HepG2 (cell line): ENCODE data around the gene PPDPF.

ENCODE experiments used
- CTCF ChIP-seq: sonication (generic); formaldehyde crosslinking; IDR thresholded peaks from 2 replicates; pipeline ENCODE4 v1.5.0; 2020; ENCODE audit warnings: mild to moderate bottlenecking, missing genetic modification reagents, moderate library complexity
- RBM39 ChIP-seq: fragments of 200-400 bp; formaldehyde crosslinking; IDR thresholded peaks from one replicate; pipeline ENCODE4 v1.6.1; 2018; ENCODE audit warnings: antibody characterized with exemption, mild to moderate bottlenecking, low read depth, low read length; ENCODE audit not compliant: poor library complexity, severe bottlenecking
- SAFB2 ChIP-seq: sonication (generic); formaldehyde crosslinking; IDR thresholded peaks from 2 replicates; pipeline ENCODE4 v1.5.1; 2020; ENCODE audit warnings: missing genetic modification reagents, low read depth, mild to moderate bottlenecking, borderline replicate concordance
- TCF12 ChIP-seq, 2 experiments: fragments of 450-650 bp in 1 of 2; sonication (generic) in 1 of 2; formaldehyde crosslinking in 1 of 2; IDR thresholded peaks; 2 replicates each; pipeline versions ENCODE4 v1.6.1 to v1.8.0; 2017 to 2022; ENCODE audit warnings: antibody characterized with exemption in 1 of 2, mild to moderate bottlenecking in 1 of 2, missing genetic modification reagents in 1 of 2, moderate library complexity in 1 of 2
- ZNF558 ChIP-seq: sonication (generic); formaldehyde crosslinking; IDR thresholded peaks from 2 replicates; pipeline ENCODE4 v1.9.0; 2022; ENCODE audit warnings: mild to moderate bottlenecking, missing genetic modification reagents, borderline replicate concordance

GRCh38 chr20:63500151-63500901 lies 20.2 kb upstream of the PPDPF start:
- TF ChIP-seq SAFB2 (CRISPR knock-in tag), result no peak
- no peak for TF ChIP-seq ZNF558 (CRISPR knock-in tag)
- no peak for TF ChIP-seq TCF12 (IDR thresholded peaks at IDR 0.05)
- no peak for TF ChIP-seq TCF12 (CRISPR knock-in tag; IDR thresholded peaks at IDR 0.05)
- TF ChIP-seq RBM39, result no peak
- TF ChIP-seq CTCF (CRISPR knock-in tag), result no peak
